Activated CD8-positive, alpha-beta memory T cell treated with anti-CD3 and anti-CD28 coated beads, Interleukin-2, amount 50 U/mL, for 24 hours (primary cell): ENCODE data around the gene ETV7.

Experiments
- DNase-seq: peaks from one replicate; pipeline ENCODE4 v3.0.0-alpha.2; 2020; ENCODE audit errors: extremely low read depth

Gene ETV7

DNA sequence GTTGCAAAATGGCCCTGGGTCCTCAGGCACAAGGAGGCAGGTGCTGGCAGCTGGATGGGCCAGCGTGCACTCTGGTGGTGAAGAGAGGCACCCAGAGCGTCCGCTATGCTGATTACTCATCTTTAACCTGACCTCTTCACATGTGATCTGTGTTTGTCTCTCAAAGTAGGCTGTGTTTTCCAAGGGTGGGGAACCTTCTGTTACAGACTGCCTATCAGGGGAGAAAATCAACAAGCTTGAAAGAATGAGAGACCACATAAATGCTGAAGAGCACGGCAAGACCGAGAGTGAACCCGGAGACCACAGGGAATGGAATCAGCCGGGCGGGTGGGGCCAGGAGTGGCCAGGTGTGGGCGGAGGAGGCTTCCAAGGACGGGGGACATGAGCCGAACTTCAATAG, 67.0 kb downstream of the ETV7 start:
- DNase-seq = no peak

GRCh38 chr6:36319821-36320220, 67.6 kb downstream of the ETV7 start:
- DNase-seq = no peak

DNA sequence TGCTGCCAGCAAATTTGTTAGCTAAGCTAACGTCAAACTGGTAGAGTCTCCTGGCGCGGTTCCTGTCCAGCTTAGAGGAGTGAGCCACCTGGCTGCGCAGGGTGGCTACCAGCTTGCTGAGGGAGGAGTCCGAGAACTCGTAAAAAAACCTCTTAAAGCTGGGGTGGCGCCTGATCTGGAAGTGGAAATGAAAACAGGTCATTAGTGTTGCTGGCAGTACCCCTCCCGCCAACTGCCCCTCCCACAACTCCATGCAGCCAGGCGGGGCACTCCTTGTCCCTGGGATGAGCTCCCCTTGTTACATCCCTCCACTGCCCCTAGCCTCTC, 68.1 kb downstream of the ETV7 start:
- no peak for DNase-seq

DNA sequence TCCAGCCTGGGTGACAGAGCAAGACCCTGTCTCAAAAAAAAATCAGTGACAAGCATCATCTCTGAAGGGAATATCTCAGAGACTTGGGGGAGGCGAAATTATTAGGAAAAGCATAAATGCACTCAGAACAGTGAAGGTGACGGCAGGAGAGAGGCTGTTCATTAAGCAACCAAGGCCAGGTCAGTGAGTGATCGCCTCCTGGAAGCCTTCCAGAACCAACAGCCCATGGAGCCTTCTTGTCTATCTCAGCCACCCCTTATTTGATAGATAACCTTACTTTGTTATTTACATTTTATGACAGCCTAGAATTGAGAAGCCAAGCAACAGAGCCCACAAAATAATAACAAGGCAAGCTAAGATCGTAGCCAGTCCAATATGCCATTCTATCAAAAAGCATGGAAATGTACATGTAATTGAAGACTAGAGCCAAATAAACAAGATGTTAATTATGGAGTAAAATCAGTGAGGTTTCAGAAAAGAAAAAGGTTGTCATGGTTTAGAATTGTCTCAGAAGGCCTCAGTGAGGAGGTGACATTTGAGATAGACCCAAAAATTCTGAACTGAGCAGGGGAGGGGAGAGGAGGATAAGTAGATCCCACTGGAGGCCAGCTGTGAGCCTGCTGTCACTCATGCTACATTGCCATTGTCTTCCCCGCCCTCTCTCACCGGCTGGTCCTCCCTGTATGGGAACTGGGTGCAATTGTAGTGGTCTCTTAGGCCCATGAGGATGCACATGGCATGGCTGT, 68.6 kb downstream of the ETV7 start:
- no peak for DNase-seq

- no peak for DNase-seq
These were observed 69.8 kb downstream of the ETV7 start for GRCh38 chr6:36317623-36318022.
